ENCODE data around the gene ACSL4. TPM values are rescaled to one million over a fixed set of nuclear protein-coding genes. Genes with fewer than 3 reads are reported as not detected.
"Not testable (repeated sequence)": the region's sequence is repeated elsewhere in the genome, so short reads cannot be mapped to it uniquely, and the experiment has no call there.

Gene ACSL4
- polyA plus RNA-seq, 3 donors: 17.9 to 40.9 (median 31.2) TPM

DNA sequence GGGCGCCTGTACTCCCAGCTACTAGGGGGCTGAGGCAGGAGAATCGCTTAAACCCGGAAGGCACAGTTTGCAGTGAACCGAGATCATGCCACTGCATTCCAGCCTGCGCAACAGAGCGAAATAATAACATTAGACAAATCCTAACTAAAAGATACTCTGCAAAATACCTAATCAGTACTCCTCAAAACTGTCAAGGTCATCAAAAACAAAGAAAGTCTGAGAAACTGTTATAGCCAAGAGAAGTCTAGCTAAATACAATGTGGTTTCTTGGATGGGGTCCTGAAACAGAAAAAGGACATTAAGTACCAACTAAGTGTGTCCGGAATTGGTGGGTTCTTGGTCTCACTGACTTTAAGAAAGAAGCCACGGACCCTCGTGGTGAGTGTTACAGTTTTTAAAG lies 14.6 kb upstream of the ACSL4 start:
- Mint-ChIP-seq H3K9me3 (peaks cover 0 to 5% (median 0%) of the 10 kb centered on the region in 7 donors), H3K27ac (peak overlapping the region in 1 of 7 donors; percentile 31), H3K36me3 (no peaks in the 10 kb centered on the region), H3K27me3 (ENCODE audit: low read depth in 3 of 3) (peaks cover 0 to 13% (median 0%) of the 10 kb centered on the region in 3 donors), H3K4me3 (no peak overlapping the region), H3K4me1 (peaks cover 4% of the 10 kb centered on the region)
- no peak for DNase-seq
- Histone ChIP-seq H3K9ac (ENCODE audit: insufficient read depth, low read length, poor library complexity, severe bottlenecking) (no peak overlapping the region), H3K9me3 (replicated peaks in 1 of 2; ENCODE audit: control insufficient read depth in 1 of 2, insufficient read depth in 1 of 2, low read length in 2 of 2) (no peaks in the 10 kb centered on the region), H3K4me2 (replicated peaks; ENCODE audit: extremely low read depth, low read length, poor library complexity, severe bottlenecking) (no peak overlapping the region), H4K20me1 (ENCODE audit: insufficient read depth, low read length) (no peaks in the 10 kb centered on the region), H2AFZ (ENCODE audit: insufficient read depth, low read depth, low read length, poor library complexity, severe bottlenecking) (no peak overlapping the region), H3K27me3 (ENCODE audit: control insufficient read depth in 2 of 2, insufficient read depth in 2 of 2, low read length in 2 of 2) (no peaks in the 10 kb centered on the region), H3K4me3 (replicated peaks in 1 of 3; ENCODE audit: low read depth in 2 of 3, low read length in 3 of 3) (no peak overlapping the region), H3K36me3 (replicated peaks in 1 of 2; ENCODE audit: control insufficient read depth in 1 of 2, insufficient read depth in 2 of 2, low read length in 2 of 2) (no peaks in the 10 kb centered on the region), H3K4me1 (ENCODE audit: control insufficient read depth in 1 of 2, insufficient read depth in 2 of 2, low read length in 2 of 2) (peaks cover 0 to 4% of the 10 kb centered on the region in 2 donors), H3K27ac (ENCODE audit: low read depth in 1 of 2, low read length in 2 of 2) (no peak overlapping the region), H3K79me2 (ENCODE audit: insufficient read depth, low read length) (no peaks in the 10 kb centered on the region)
- TF ChIP-seq, protein P1, sequence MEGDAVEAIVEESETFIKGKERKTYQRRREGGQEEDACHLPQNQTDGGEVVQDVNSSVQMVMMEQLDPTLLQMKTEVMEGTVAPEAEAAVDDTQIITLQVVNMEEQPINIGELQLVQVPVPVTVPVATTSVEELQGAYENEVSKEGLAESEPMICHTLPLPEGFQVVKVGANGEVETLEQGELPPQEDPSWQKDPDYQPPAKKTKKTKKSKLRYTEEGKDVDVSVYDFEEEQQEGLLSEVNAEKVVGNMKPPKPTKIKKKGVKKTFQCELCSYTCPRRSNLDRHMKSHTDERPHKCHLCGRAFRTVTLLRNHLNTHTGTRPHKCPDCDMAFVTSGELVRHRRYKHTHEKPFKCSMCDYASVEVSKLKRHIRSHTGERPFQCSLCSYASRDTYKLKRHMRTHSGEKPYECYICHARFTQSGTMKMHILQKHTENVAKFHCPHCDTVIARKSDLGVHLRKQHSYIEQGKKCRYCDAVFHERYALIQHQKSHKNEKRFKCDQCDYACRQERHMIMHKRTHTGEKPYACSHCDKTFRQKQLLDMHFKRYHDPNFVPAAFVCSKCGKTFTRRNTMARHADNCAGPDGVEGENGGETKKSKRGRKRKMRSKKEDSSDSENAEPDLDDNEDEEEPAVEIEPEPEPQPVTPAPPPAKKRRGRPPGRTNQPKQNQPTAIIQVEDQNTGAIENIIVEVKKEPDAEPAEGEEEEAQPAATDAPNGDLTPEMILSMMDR (IDR thresholded peaks at IDR 0.05): no peak
- no CpG with 5 or more reads among the region's 9 CpGs for WGBS (ENCODE audit: insufficient coverage)
- intact Hi-C loops (cut with micrococcal nuclease): no loop called here

DNA sequence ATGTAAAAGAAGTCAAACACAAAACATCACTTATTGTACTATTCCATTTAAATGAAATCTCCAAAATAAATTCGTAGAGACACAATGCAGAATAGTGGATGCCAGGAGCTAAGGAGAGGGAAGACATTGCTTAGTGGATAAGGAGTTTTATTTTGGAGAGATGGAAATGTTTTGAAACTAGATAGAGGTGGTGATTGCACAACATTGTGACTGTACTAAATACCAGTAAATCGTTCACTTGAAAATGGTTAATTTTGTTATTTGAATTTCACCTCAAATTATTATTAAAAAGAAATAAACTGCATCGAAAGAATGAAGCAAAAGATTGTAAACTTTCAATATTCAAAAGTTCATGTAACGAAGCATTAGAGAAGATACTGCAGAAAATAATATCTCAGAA lies 9.7 kb upstream of the ACSL4 start:
- no peak overlapping the region for H3K4me3 ChIP-seq (replicated peaks in 1 of 3; ENCODE audit: low read depth in 2 of 3, low read length in 3 of 3)
- H3K4me2 ChIP-seq (replicated peaks; ENCODE audit: extremely low read depth, low read length, poor library complexity, severe bottlenecking): no peak overlapping the region
- no peak overlapping the region for H2AFZ ChIP-seq (ENCODE audit: insufficient read depth, low read depth, low read length, poor library complexity, severe bottlenecking)
- intact Hi-C loops (cut with micrococcal nuclease): no loop called here
- peaks cover 22% of the 10 kb centered on the region for H3K4me1 Mint-ChIP-seq
- no peaks in the 10 kb centered on the region for H4K20me1 ChIP-seq (ENCODE audit: insufficient read depth, low read length)
- no peaks in the 10 kb centered on the region for H3K36me3 Mint-ChIP-seq
- no peak overlapping the region for H3K27ac ChIP-seq (ENCODE audit: low read depth in 1 of 2, low read length in 2 of 2)
- no peak for DNase-seq
- TF ChIP-seq, protein P1 (IDR thresholded peaks at IDR 0.05): no peak
- no peaks in the 10 kb centered on the region for H3K9me3 ChIP-seq (replicated peaks in 1 of 2; ENCODE audit: control insufficient read depth in 1 of 2, insufficient read depth in 1 of 2, low read length in 2 of 2)
- no peak overlapping the region for H3K9ac ChIP-seq (ENCODE audit: insufficient read depth, low read length, poor library complexity, severe bottlenecking)
- peaks cover 0 to 3% of the 10 kb centered on the region in 2 donors for H3K27me3 ChIP-seq (ENCODE audit: control insufficient read depth in 2 of 2, insufficient read depth in 2 of 2, low read length in 2 of 2)
- no peak overlapping the region for H3K4me3 Mint-ChIP-seq
- no peaks in the 10 kb centered on the region for H3K36me3 ChIP-seq (replicated peaks in 1 of 2; ENCODE audit: control insufficient read depth in 1 of 2, insufficient read depth in 2 of 2, low read length in 2 of 2)
- no peak overlapping the region for H3K27ac Mint-ChIP-seq
- H3K79me2 ChIP-seq (ENCODE audit: insufficient read depth, low read length): no peaks in the 10 kb centered on the region
- no peaks in the 10 kb centered on the region for H3K9me3 Mint-ChIP-seq
- peaks cover 25 to 28% of the 10 kb centered on the region in 2 donors for H3K4me1 ChIP-seq (ENCODE audit: control insufficient read depth in 1 of 2, insufficient read depth in 2 of 2, low read length in 2 of 2)
- WGBS (ENCODE audit: insufficient coverage): no CpG with 5 or more reads among the region's 4 CpGs
- peaks cover 0 to 16% (median 2%) of the 10 kb centered on the region in 3 donors for H3K27me3 Mint-ChIP-seq (ENCODE audit: low read depth in 3 of 3)

DNA sequence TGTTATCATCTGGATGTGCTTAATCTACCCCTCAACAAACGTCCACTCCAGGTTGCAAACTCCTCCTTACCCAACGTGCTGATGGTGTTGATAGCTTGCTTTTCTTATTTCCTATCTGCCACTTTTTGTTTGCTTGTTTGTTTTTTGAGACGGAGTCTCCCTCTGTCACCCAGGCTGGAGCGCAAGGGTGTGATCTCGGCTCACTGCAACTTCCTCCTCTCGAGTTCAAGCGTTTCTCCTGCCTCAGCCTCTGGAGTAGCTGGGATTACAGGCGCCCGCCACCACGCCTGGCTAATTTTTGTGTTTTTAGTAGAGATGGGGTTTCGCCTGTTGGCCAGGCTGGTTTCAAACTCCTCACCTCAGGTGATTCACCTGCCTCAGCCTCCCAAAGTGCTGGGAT lies 7.8 kb upstream of the ACSL4 start:
- no CpG with 5 or more reads among the region's 11 CpGs for WGBS (ENCODE audit: insufficient coverage)
- Histone ChIP-seq H3K4me1 (ENCODE audit: control insufficient read depth in 1 of 2, insufficient read depth in 2 of 2, low read length in 2 of 2) (peaks cover 27 to 30% of the 10 kb centered on the region in 2 donors), H3K27ac (ENCODE audit: low read depth in 1 of 2, low read length in 2 of 2) (peak overlapping the region in 1 of 2 donors; percentile 81), H3K4me2 (replicated peaks; ENCODE audit: extremely low read depth, low read length, poor library complexity, severe bottlenecking) (peak overlapping the region; percentile 27)
- H3K9ac ChIP-seq (ENCODE audit: insufficient read depth, low read length, poor library complexity, severe bottlenecking); intact Hi-C loops (cut with micrococcal nuclease); H3K9me3 ChIP-seq (replicated peaks in 1 of 2; ENCODE audit: control insufficient read depth in 1 of 2, insufficient read depth in 1 of 2, low read length in 2 of 2); H2AFZ ChIP-seq (ENCODE audit: insufficient read depth, low read depth, low read length, poor library complexity, severe bottlenecking); H3K36me3 Mint-ChIP-seq; H3K27me3 ChIP-seq (ENCODE audit: control insufficient read depth in 2 of 2, insufficient read depth in 2 of 2, low read length in 2 of 2); H4K20me1 ChIP-seq (ENCODE audit: insufficient read depth, low read length); H3K79me2 ChIP-seq (ENCODE audit: insufficient read depth, low read length); H3K4me3 ChIP-seq (replicated peaks in 1 of 3; ENCODE audit: low read depth in 2 of 3, low read length in 3 of 3); H3K9me3 Mint-ChIP-seq; H3K36me3 ChIP-seq (replicated peaks in 1 of 2; ENCODE audit: control insufficient read depth in 1 of 2, insufficient read depth in 2 of 2, low read length in 2 of 2): not testable (repeated sequence)
- H3K27me3 Mint-ChIP-seq (ENCODE audit: low read depth in 3 of 3): peaks cover 0 to 11% (median 2%) of the 10 kb centered on the region in 3 donors
- peak overlapping the region in 1 of 2 donors; percentile 77 for H3K4me3 Mint-ChIP-seq
- peak in 2 of 3 donors; percentile 22 to 24 for DNase-seq
- H3K4me1 Mint-ChIP-seq: peaks cover 23% of the 10 kb centered on the region
- H3K27ac Mint-ChIP-seq: peak overlapping the region; percentile 62 to 93 (median 88)

Measured in CD14-positive monocyte (primary cell).